NCI-H1105 (cell line): ENCODE measurements around the gene GMIP.

Source experiments
- DNase-seq: peaks from one replicate; lab custom pipeline; 2025; lab: John Stamatoyannopoulos, UW

The GMIP gene

GRCh38 chr19:19657397-19657783, 13.9 kb upstream of the GMIP start:
- no peak for DNase-seq

- no peak for DNase-seq
Observed at GRCh38 chr19:19656451-19657396, 13.3 kb upstream of the GMIP start.

- no peak for DNase-seq
Observed at GRCh38 chr19:19655641-19656343, 12.3 kb upstream of the GMIP start.

GRCh38 chr19:19655051-19655594, 11.7 kb upstream of the GMIP start:
- DNase-seq, result no peak

GRCh38 chr19:19654441-19654840, 11.0 kb upstream of the GMIP start:
- DNase-seq, result no peak

GRCh38 chr19:19653597-19654147, 10.2 kb upstream of the GMIP start:
- no peak for DNase-seq

- no peak for DNase-seq
Observed at GRCh38 chr19:19652482-19653295, 9.2 kb upstream of the GMIP start.

- DNase-seq, result no peak
Observed at GRCh38 chr19:19651076-19651475, 7.6 kb upstream of the GMIP start.

GRCh38 chr19:19650331-19650730, 6.9 kb upstream of the GMIP start:
- DNase-seq, result no peak

- no peak for DNase-seq
Observed at GRCh38 chr19:19649580-19649995, 6.1 kb upstream of the GMIP start.

- no peak for DNase-seq
Observed at GRCh38 chr19:19649155-19649554, 5.7 kb upstream of the GMIP start.

GRCh38 chr19:19647037-19647835, 3.8 kb upstream of the GMIP start:
- no peak for DNase-seq

- DNase-seq, result no peak
Observed at GRCh38 chr19:19645233-19645870, 1.9 kb upstream of the GMIP start.

GRCh38 chr19:19644054-19644388, 564 bp upstream of the GMIP start:
- DNase-seq, result no peak

- no peak for DNase-seq
Observed at GRCh38 chr19:19642506-19643157, 825 bp downstream of the GMIP start.

GRCh38 chr19:19637523-19638251, 5.8 kb downstream of the GMIP start:
- no peak for DNase-seq

GRCh38 chr19:19637186-19637522, 6.3 kb downstream of the GMIP start:
- DNase-seq, result no peak

- no peak for DNase-seq
Observed at GRCh38 chr19:19636573-19637185, 6.8 kb downstream of the GMIP start.

- no peak for DNase-seq
Observed at GRCh38 chr19:19635313-19635702, 8.1 kb downstream of the GMIP start.
